Urothelium cell line (cell line): Measurements from ENCODE around the gene TCF25.

Experiments used
- DNase-seq: peaks from one replicate; pipeline ENCODE4 v3.0.0; 2011; ENCODE audit warnings: low spot score, mixed read lengths
- FAIRE-seq: peaks from 2 replicates; lab custom pipeline; 2011; peaks lifted over from hg19 to GRCh38; lab: Jason Lieb, UNC

Gene TCF25

DNA sequence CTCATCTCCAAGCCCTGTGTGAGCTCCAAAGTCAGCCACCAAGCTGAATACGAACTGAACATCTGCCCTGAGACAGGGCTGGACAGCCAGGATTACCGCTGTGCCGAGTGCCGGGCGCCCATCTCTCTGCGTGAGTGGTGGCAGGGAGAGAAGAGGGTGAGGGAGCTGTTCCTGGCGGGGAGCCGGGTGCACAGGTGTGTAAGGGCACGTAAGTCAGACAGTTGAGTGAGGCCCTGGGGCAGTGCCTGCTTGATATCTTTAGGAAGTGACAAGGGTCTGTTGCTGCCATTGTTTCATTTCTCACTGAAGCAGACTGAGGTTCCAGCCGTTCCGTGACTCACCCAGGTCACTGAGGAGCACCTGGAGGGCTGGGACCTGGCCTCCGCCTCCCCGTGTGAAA, 87.6 kb downstream of the TCF25 start:
- DNase-seq: no peak
- no peak for FAIRE-seq
